Muscle layer of colon (tissue), 2 donors: ENCODE measurements around the gene TOB1.

ENCODE experiments used
- H3K27ac ChIP-seq: one replicate; pipeline ENCODE4 v1.7.0; 2013; ENCODE audit warnings: low read depth, mild to moderate bottlenecking, low read length, moderate library complexity
- H3K27me3 ChIP-seq, 2 donors: one replicate each; pipeline ENCODE4 v1.7.0; 2013; ENCODE audit warnings: low read length in 2 of 2, mild to moderate bottlenecking in 2 of 2; ENCODE audit not compliant: insufficient read depth in 2 of 2, control insufficient read depth in 1 of 2
- H3K36me3 ChIP-seq: one replicate; pipeline ENCODE4 v1.7.0; 2013; ENCODE audit warnings: mild to moderate bottlenecking, low read length; ENCODE audit not compliant: insufficient read depth
- H3K4me1 ChIP-seq: one replicate; pipeline ENCODE4 v1.7.0; 2013; ENCODE audit warnings: mild to moderate bottlenecking, low read length; ENCODE audit not compliant: insufficient read depth
- H3K4me3 ChIP-seq, 2 donors: one replicate each; pipeline ENCODE4 v1.7.0; 2013; ENCODE audit warnings: low read length in 2 of 2, low read depth in 1 of 2, mild to moderate bottlenecking in 1 of 2, moderate library complexity in 1 of 2
- H3K9ac ChIP-seq: one replicate; pipeline ENCODE4 v1.7.0; 2013; ENCODE audit warnings: low read length
- H3K9me3 ChIP-seq: one replicate; pipeline ENCODE4 v1.7.0; 2013; ENCODE audit warnings: mild to moderate bottlenecking, low read length
- donor health status: abdominal sarcoma.
- donor health status: Adenocarcinoma of cecum.

The TOB1 gene

DNA sequence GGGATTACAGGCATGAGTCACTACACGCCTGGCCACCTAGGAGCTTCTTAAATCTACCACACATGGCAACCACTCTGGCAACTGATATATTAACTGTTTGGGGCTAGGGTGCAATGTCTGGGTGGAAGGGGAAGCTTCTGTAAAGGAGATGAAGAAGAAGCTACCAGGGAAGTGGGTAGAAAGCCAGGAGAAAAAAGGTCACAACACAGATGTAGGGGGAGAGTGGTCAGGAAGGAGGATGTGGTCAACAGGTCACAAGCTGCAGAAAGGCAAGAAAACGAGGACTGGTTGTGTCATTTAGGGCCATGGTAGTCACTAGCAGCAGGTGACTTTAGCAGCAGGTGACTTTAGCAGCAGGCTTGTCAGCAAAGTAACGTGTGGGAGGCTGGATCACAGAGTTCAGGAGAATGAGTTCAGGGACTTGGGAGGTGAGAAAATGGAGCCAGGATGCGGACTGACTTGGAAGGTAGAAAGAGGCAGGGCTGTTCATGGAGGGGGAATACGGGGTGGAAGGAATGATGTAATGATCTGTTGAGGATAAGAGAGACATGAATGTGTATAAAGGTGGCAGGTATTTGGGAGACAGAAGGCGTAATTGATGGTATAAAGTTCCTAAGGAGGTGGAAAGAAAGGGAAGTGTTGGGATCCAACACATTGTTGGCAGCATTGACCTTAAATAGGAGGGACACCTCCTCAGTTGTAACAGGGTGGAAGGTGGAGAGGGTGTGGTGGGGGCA, 47.1 kb downstream of the TOB1 start:
- peaks cover 5% of the 10 kb centered on the region for H3K4me1 ChIP-seq
- H3K9me3 ChIP-seq = no peaks in the 10 kb centered on the region
- H3K27ac ChIP-seq = no peak overlapping the region
- no peak overlapping the region for H3K9ac ChIP-seq
- no peaks in the 10 kb centered on the region for H3K36me3 ChIP-seq
- no peak overlapping the region for H3K4me3 ChIP-seq
- no peaks in the 10 kb centered on the region for H3K27me3 ChIP-seq

DNA sequence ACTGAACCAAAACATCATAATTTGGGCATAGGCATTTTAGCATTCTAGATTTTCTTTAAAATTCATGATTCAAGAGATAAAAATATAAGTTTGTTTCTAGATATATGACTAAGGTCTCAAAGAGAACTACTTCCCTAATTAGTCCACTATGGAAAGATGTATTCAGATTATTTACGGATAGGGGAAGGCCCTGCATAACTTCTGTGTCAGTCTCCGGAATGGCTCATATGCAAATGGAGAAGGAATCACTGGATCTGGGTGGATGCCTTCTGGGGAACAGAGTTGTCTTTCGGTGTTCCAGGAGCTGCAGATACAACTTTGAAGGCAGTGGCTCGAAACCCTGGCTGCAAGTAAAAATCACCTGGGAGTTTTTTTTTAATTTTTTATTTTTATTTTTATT, 47.9 kb downstream of the TOB1 start:
- Histone ChIP-seq H3K27ac (no peak overlapping the region), H3K9ac (no peak overlapping the region), H3K4me1 (peaks cover 5% of the 10 kb centered on the region), H3K4me3 (no peak overlapping the region), H3K36me3 (no peaks in the 10 kb centered on the region), H3K27me3 (no peaks in the 10 kb centered on the region), H3K9me3 (no peaks in the 10 kb centered on the region)

DNA sequence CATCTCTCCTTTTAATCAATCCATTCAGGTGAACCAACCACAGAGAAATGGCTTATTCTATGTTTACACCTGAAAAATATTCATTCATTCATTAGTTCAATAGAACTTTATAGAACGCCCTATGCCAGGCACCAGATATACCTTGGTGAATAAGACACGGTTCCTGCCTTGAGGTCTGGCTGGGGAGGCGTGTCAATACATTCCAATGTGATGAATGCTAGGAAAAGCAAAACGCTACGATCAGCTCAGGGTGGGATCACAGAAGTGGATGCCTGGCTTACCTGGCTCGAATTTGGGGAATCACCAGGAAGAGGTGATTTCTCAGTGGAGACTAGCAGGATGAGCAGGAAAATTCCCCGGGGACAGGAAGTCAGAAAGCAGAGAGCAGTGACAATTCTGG, 48.3 kb downstream of the TOB1 start:
- H3K9me3 ChIP-seq = no peaks in the 10 kb centered on the region
- H3K27me3 ChIP-seq = no peaks in the 10 kb centered on the region
- no peaks in the 10 kb centered on the region for H3K36me3 ChIP-seq
- no peak overlapping the region for H3K4me3 ChIP-seq
- H3K27ac ChIP-seq = no peak overlapping the region
- H3K4me1 ChIP-seq = peaks cover 5% of the 10 kb centered on the region
- H3K9ac ChIP-seq = no peak overlapping the region

DNA sequence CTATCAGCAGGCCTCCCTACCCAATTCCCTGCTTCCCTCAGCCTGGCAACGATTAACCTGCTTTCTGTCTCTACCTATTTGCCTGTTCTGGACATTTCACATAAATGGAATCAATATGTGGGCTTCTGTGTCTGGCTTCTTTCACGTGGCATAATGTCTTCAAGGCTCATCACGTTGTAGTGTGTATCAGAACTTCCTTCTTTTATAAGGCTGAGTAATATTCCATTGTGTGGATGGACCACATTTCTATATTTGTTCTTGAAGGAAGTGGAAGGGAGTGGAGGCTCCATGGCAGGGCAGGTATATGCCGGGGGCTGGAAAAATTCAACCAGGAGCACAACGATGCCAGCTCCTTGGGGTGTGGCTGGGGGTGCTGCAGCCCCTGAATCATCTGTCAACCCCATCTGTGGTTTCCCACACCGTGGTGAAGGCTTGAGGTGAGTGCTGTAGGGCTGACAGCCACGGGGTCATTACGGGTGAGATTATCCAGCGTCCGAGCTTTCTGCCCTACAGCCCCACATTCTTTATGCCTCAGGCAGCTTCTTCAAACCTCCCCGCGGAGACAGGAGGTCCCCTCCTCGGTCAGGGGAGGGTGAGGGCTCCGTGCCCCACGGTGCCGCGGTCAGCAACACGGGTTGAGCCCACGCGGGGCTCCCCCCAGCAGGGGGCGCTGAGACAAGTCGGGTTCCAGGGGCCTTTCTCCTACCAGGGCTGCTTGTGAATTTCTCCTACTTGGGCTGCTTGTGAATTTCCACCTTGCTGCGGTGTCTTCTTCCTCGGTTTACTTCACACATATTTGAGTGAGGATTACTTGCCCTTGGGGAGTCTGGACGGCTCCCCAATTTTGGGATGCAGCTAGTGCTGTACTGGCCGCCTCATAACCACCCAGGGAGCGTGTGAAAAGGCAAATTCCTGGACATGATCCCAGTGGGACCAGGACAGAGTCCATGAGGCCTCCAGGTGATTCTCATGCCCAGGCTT, 49.1 kb downstream of the TOB1 start:
- no peak overlapping the region for H3K27ac ChIP-seq

DNA sequence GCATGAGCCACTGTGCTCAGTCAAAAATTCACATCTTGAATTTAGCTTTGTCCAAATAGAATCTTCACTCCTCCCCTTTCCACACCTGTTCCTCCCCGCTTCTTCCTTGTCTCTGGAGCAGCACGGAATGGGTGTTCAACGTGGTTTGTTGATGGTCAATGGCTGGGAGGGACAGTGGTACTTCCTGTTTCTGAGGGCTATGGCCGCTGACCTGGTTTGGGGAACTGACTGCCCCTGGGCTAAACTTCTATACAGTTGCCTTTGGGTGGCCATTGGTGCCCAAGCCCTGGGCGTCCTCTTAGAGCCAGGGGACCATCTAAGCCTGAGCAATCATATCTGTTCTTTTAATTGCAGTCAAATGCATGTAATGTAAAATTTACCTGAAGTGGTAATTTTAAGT, 49.9 kb downstream of the TOB1 start:
- H3K4me3 ChIP-seq = no peak overlapping the region
- H3K4me1 ChIP-seq = peaks cover 5% of the 10 kb centered on the region
- no peaks in the 10 kb centered on the region for H3K27me3 ChIP-seq
- H3K36me3 ChIP-seq = no peaks in the 10 kb centered on the region
- H3K9ac ChIP-seq = no peak overlapping the region
- no peaks in the 10 kb centered on the region for H3K9me3 ChIP-seq
- no peak overlapping the region for H3K27ac ChIP-seq

More for the DNA sequence above, 49.1 kb downstream of the TOB1 start:
- H3K9ac ChIP-seq = no peak overlapping the region
- no peaks in the 10 kb centered on the region for H3K36me3 ChIP-seq
- no peaks in the 10 kb centered on the region for H3K27me3 ChIP-seq
- peaks cover 5% of the 10 kb centered on the region for H3K4me1 ChIP-seq
- H3K9me3 ChIP-seq = no peaks in the 10 kb centered on the region
- H3K4me3 ChIP-seq = no peak overlapping the region

DNA sequence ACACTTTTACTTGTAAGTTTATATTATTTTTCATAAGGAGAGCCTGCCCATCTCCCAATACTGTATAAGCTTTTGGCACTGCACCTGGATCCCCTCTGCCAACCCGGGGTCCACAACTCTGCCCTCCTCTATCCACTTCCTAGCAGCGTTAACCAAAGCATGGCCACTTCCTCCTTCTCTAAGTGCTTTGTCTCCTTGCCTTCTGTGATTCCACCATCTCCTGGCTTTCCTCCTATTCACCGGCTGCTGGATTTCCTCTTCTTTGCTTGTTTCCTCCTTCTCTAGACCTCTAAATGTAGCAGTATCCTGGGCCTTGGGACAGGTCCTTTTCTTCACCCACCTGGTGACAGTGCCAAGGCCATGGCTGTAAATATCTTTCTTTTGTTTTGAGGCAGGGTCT, 50.8 kb downstream of the TOB1 start:
- H3K9me3 ChIP-seq = no peaks in the 10 kb centered on the region
- H3K4me1 ChIP-seq = peaks cover 5% of the 10 kb centered on the region
- no peaks in the 10 kb centered on the region for H3K36me3 ChIP-seq
- H3K27ac ChIP-seq = no peak overlapping the region
- no peak overlapping the region for H3K4me3 ChIP-seq
- no peaks in the 10 kb centered on the region for H3K27me3 ChIP-seq
- H3K9ac ChIP-seq = no peak overlapping the region

DNA sequence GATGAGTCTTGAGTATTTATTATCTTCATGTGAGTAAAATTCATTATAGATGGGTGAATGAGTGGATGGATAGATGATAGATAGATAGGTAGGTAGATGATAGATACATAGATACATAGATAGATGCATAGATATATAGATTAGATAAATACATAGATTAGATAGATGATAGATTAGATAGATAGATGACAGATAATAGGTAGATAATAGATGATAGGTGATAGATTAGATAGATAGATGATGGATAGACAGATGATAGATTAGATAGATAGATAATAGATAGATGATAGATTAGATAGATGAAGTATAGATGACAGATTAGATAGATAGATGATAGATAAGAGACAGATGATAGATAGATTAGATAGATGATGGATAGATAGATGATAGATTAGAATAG, 52.6 kb downstream of the TOB1 start:
- Histone ChIP-seq H3K27me3 (no peaks in the 10 kb centered on the region), H3K9ac (no peak overlapping the region), H3K27ac (no peak overlapping the region), H3K36me3 (no peaks in the 10 kb centered on the region), H3K4me1 (peaks cover 5% of the 10 kb centered on the region), H3K9me3 (no peaks in the 10 kb centered on the region), H3K4me3 (no peak overlapping the region)
